K562 (cell line): ENCODE data around the gene LSR. TPM values are rescaled to one million over a fixed set of nuclear protein-coding genes. Genes with fewer than 3 reads are reported as not detected.

ENCODE experiments used
- ARID2 ChIP-seq: fragments of 450-650 bp; IDR thresholded peaks from 2 replicates; pipeline ENCODE4 v1.6.1; 2017; ENCODE audit warnings: antibody characterized with exemption, mild to moderate bottlenecking
- CC2D1A ChIP-seq: fragments of 450-650 bp; IDR thresholded peaks from 2 replicates; pipeline ENCODE4 v1.6.1; 2017; ENCODE audit warnings: mild to moderate bottlenecking
- COPS2 ChIP-seq: fragments of 450-650 bp; conservative IDR thresholded peaks from 2 replicates; pipeline ENCODE4 v1.6.1; 2016; ENCODE audit warnings: mild to moderate bottlenecking, moderate library complexity
- CSDE1 ChIP-seq, 2 experiments: fragments of 450-650 bp; IDR thresholded peaks; 2 replicates each; pipeline ENCODE4 v1.6.1; 2016; ENCODE audit warnings: mild to moderate bottlenecking in 1 of 2
- ELF1 ChIP-seq: fragments of 200-800 bp; sonication (Bioruptor generic); IDR thresholded peaks from 2 replicates; pipeline ENCODE4 v1.6.1; 2016; ENCODE audit warnings: missing genetic modification characterization, missing compliant biosample characterization
- ELF4 ChIP-seq: fragments of 450-650 bp; formaldehyde crosslinking; IDR thresholded peaks from 2 replicates; pipeline ENCODE4 v1.4.0; 2022; ENCODE audit warnings: missing genetic modification characterization
- ETV5 ChIP-seq: sonication (generic); formaldehyde crosslinking; IDR thresholded peaks from 2 replicates; pipeline ENCODE4 v1.4.0; 2020; ENCODE audit warnings: low read depth, mild to moderate bottlenecking, missing genetic modification reagents
- GABPA ChIP-seq: fragments of 200-800 bp; sonication (Bioruptor generic); conservative IDR thresholded peaks from 2 replicates; pipeline ENCODE4 v1.6.1; 2016; ENCODE audit warnings: low read depth, missing genetic modification characterization, missing compliant biosample characterization
- KDM1A ChIP-seq, 2 experiments: fragments of 450-650 bp; IDR thresholded peaks; 2 replicates each; pipeline ENCODE4 v1.6.1; 2016; ENCODE audit warnings: mild to moderate bottlenecking in 2 of 2
- KDM4B ChIP-seq, 2 experiments: fragments of 450-650 bp in 1 of 2; sonication (generic) in 1 of 2; IDR thresholded peaks; 2 replicates each; pipeline ENCODE4 v1.6.1; 2016 to 2017; ENCODE audit warnings: borderline replicate concordance in 2 of 2, antibody characterized with exemption in 1 of 2, low read depth in 1 of 2, mild to moderate bottlenecking in 1 of 2
- KLF10 ChIP-seq: fragments of 250-450 bp; sonication (Bioruptor Pico); IDR thresholded peaks from 2 replicates; pipeline ENCODE4 v1.6.1; 2021; ENCODE audit warnings: matching md5 sums
- L3MBTL2 ChIP-seq: fragments of 450-650 bp; IDR thresholded peaks from 2 replicates; pipeline ENCODE4 v1.6.1; 2016; ENCODE audit warnings: mild to moderate bottlenecking, moderate library complexity
- NCOR1 ChIP-seq: fragments of 450-650 bp; IDR thresholded peaks from 2 replicates; pipeline ENCODE4 v1.6.1; 2016; ENCODE audit warnings: mild to moderate bottlenecking, moderate library complexity
- NR3C1 ChIP-seq: sonication (generic); formaldehyde crosslinking; IDR thresholded peaks from 2 replicates; pipeline ENCODE4 v1.8.1; 2022; ENCODE audit warnings: missing genetic modification reagents
- PHB2 ChIP-seq: fragments of 450-650 bp; IDR thresholded peaks from 2 replicates; pipeline ENCODE4 v1.6.1; 2017; ENCODE audit warnings: low read depth
- RBM22 ChIP-seq: fragments of 200-400 bp; formaldehyde crosslinking; IDR thresholded peaks from 2 replicates; pipeline ENCODE4 v1.6.1; 2018; ENCODE audit warnings: low read length, low read depth; ENCODE audit not compliant: poor library complexity, severe bottlenecking
- RBM25 ChIP-seq: fragments of 200-400 bp; formaldehyde crosslinking; IDR thresholded peaks from 2 replicates; pipeline ENCODE4 v1.6.1; 2018; ENCODE audit warnings: low read length, low read depth, moderate library complexity; ENCODE audit not compliant: severe bottlenecking
- RFX5 ChIP-seq: IDR thresholded peaks from 2 replicates; pipeline ENCODE4 v1.6.1; 2011; ENCODE audit warnings: low read depth, mild to moderate bottlenecking, improper control_type of control experiment, low read length
- SIX5 ChIP-seq, 2 experiments: IDR thresholded peaks; 2 replicates each; pipeline ENCODE4 v1.6.1; 2011; ENCODE audit warnings: low read length in 2 of 2, borderline replicate concordance in 1 of 2, low read depth in 1 of 2, mild to moderate bottlenecking in 1 of 2, moderate library complexity in 1 of 2; ENCODE audit not compliant: insufficient read depth in 1 of 2
- SLC30A9 ChIP-seq: fragments of 250-450 bp; sonication (Bioruptor Pico); IDR thresholded peaks from 2 replicates; pipeline ENCODE4 v1.8.0; 2022; ENCODE audit warnings: mild to moderate bottlenecking, moderate library complexity
- TCF3 ChIP-seq: sonication (generic); formaldehyde crosslinking; IDR thresholded peaks from 2 replicates; pipeline ENCODE4 v1.4.0; 2020; ENCODE audit warnings: mild to moderate bottlenecking, missing genetic modification reagents
- TCFL5 ChIP-seq: fragments of 250-450 bp; sonication (Bioruptor Pico); conservative IDR thresholded peaks from 2 replicates; pipeline ENCODE4 v1.6.1; 2021; ENCODE audit warnings: mild to moderate bottlenecking, moderate library complexity, matching md5 sums
- TFAM ChIP-seq: fragments of 250-450 bp; sonication (Bioruptor Pico); conservative IDR thresholded peaks from 2 replicates; pipeline ENCODE4 v1.5.0; 2021; ENCODE audit warnings: mild to moderate bottlenecking, moderate library complexity
- ZKSCAN1 ChIP-seq: fragments of 150-350 bp; IDR thresholded peaks from 2 replicates; pipeline ENCODE4 v1.6.1; 2016; ENCODE audit warnings: low read depth, low read length
- ZNF174 ChIP-seq: fragments of 250-450 bp; sonication (Bioruptor Pico); IDR thresholded peaks from 2 replicates; pipeline ENCODE4 v1.4.0; 2020; ENCODE audit warnings: mild to moderate bottlenecking
- ZNF23 ChIP-seq: fragments of 250-450 bp; sonication (Bioruptor Pico); IDR thresholded peaks from 2 replicates; pipeline ENCODE4 v1.4.0; 2020; ENCODE audit warnings: mild to moderate bottlenecking
- polyA plus RNA-seq, 8 experiments: library from polyadenylated mRNA; depleted of rRNA in 4 of 8; stranded (reverse) in 5 of 8; unstranded in 3 of 8; fragments of >200 nt; fragmentation: Nextera tagmentation in 2 of 8; fragmentation: Illumina TruSeq in 1 of 8; extraction: Ambion mirVana in 2 of 8; extraction: Trizol in 1 of 8; gene quantifications; 2 replicates each; pipeline versions ENCODE4 v1.2.1 to v1.2.3, GENCODE V29; 2011 to 2014; ENCODE audit warnings: inconsistent platforms in 1 of 8, missing spikeins in 1 of 8
- total RNA-seq, 7 experiments: library from RNA; depleted of rRNA in 6 of 7; stranded (reverse); fragments of >200 nt in 6 of 7; fragmentation: Illumina TruSeq in 2 of 7; extraction: Trizol in 2 of 7; gene quantifications; 2 replicates each; pipeline versions ENCODE4 v1.2.1 to v1.2.3, GENCODE V29; 2011 to 2021; ENCODE audit warnings: low replicate concordance in 1 of 7
- TF ChIP-seq, protein P1 (sequence below): fragments of 450-650 bp; IDR thresholded peaks from 2 replicates; pipeline ENCODE4 v1.6.1; 2016; ENCODE audit warnings: borderline replicate concordance
- TF ChIP-seq, protein P2 (sequence below): fragments of 450-650 bp; IDR thresholded peaks from 2 replicates; pipeline ENCODE4 v1.6.1; 2016; ENCODE audit warnings: antibody characterized with exemption

The LSR gene
- total and polyA plus RNA-seq, 9 of the 15 experiments (the other 6 are each of a cell fraction or from before 2014, with no cell fraction given), result 0.44 to 87.9 (median 28.0) TPM

DNA sequence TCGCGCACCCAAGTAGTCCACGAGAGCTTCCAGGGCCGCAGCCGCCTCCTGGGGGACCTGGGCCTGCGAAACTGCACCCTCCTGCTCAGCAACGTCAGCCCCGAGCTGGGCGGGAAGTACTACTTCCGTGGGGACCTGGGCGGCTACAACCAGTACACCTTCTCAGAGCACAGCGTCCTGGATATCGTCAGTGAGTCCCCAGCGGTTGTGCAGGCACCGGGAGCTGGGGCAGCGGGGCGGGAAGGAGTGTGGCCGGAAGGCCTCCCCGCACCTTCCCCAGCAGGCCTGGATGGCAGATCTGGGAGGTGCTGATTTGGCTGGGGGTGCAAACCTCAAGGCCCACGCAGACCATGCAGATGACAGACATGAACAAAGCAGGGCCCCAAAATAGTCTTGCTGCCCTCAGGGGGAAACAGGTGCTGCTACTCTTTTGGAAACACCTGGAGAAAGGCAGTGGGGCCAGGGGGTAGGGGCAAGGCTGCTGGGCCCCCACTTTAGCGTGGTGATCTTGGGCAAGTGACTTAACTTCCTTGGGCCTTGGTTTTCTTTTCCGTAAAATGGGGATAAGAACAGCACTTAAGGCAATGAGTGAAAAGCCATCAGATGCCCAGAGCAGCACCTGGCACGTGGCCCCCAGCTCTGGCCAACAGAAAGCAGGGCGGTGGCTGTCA is 47.1 kb downstream of the LSR start (continued):
- TF ChIP-seq TCFL5 (no peak), ELF1 (tag) (no peak), CC2D1A (no peak), TFAM (CRISPR knock-in tag) (no peak), NCOR1 (peak; percentile 19; the same call in 1 of the 2 replicates), ZNF174 (no peak), SIX5 (IDR thresholded peaks at IDR 0.05; ENCODE audit: borderline replicate concordance in 1 of 2, insufficient read depth in 1 of 2, low read depth in 1 of 2, low read length in 2 of 2) (no peak), TCF3 (peak; percentile 72), KDM1A (IDR thresholded peaks at IDR 0.05) (peak in 1 of 2 experiments; percentile 58; a peak in 2 of 4 replicates), L3MBTL2 (0 out of 2 replicates have a peak, but pooled peaks have one; percentile 46), ELF4 (no peak), RBM22 (no peak), SLC30A9 (CRISPR knock-in tag) (no peak), CSDE1 (IDR thresholded peaks at IDR 0.05) (no peak), ZNF23 (CRISPR knock-in tag) (no peak), COPS2 (no peak), KLF10 (CRISPR knock-in tag) (no peak), PHB2 (no peak), ARID2 (no peak), ETV5 (peak; percentile 80), KDM4B (IDR thresholded peaks at IDR 0.05; ENCODE audit: borderline replicate concordance in 2 of 2, low read depth in 1 of 2) (no peak), NR3C1 (no peak), RFX5 (no peak), GABPA (tag) (no peak), RBM25 (peak; percentile 64), ZKSCAN1 (no peak)
- TF ChIP-seq, protein P1, sequence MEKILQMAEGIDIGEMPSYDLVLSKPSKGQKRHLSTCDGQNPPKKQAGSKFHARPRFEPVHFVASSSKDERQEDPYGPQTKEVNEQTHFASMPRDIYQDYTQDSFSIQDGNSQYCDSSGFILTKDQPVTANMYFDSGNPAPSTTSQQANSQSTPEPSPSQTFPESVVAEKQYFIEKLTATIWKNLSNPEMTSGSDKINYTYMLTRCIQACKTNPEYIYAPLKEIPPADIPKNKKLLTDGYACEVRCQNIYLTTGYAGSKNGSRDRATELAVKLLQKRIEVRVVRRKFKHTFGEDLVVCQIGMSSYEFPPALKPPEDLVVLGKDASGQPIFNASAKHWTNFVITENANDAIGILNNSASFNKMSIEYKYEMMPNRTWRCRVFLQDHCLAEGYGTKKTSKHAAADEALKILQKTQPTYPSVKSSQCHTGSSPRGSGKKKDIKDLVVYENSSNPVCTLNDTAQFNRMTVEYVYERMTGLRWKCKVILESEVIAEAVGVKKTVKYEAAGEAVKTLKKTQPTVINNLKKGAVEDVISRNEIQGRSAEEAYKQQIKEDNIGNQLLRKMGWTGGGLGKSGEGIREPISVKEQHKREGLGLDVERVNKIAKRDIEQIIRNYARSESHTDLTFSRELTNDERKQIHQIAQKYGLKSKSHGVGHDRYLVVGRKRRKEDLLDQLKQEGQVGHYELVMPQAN, result no peak
- TF ChIP-seq, protein P2, sequence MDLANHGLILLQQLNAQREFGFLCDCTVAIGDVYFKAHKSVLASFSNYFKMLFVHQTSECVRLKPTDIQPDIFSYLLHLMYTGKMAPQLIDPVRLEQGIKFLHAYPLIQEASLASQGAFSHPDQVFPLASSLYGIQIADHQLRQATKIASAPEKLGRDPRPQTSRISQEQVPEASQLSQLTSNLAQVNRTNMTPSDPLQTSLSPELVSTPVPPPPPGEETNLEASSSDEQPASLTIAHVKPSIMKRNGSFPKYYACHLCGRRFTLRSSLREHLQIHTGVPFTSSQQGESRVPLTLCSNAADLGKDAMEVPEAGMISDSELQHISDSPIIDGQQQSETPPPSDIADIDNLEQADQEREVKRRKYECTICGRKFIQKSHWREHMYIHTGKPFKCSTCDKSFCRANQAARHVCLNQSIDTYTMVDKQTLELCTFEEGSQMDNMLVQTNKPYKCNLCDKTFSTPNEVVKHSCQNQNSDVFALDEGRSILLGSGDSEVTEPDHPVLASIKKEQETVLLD, result no peak
